ENCODE data around the gene PIP4P1. TPM values are rescaled to one million over a fixed set of nuclear protein-coding genes. Genes with fewer than 3 reads are reported as not detected.

Gene PIP4P1
- total and polyA plus RNA-seq, 7 donors: 18.9 to 40.9 (median 28.0) TPM

- TF ChIP-seq CTCF (IDR thresholded peaks at IDR 0.05) (no peak), POLR2AphosphoS5 (IDR thresholded peaks at IDR 0.05) (no peak), EP300 (IDR thresholded peaks at IDR 0.05) (no peak), POLR2A (IDR thresholded peaks at IDR 0.05) (no peak)
- no peak for DNase-seq
- Histone ChIP-seq H3K36me3 (no peaks in the 10 kb centered on the region), H3K4me1 (peaks cover 0 to 19% (median 13%) of the 10 kb centered on the region in 4 donors), H3K4me3 (peak overlapping the region; percentile 64 to 87 (median 77)), H3K27me3 (no peaks in the 10 kb centered on the region), H3K9me3 (no peaks in the 10 kb centered on the region), H3K27ac (peak overlapping the region; percentile 94 to 96 (median 96))
- 3 to 13% methylated on average over 9 of the region's 9 CpGs for WGBS, 2 donors
- intact Hi-C loops (cut with DNase I): loop anchor here (2.0 kb wide), 4 partner anchors 41 to 271 kb away; partner anchors contain the start of genes APEX1, OSGEP, PARP2 and RNASE4
These were observed 47.5 kb downstream of the PIP4P1 start for GRCh38 chr14:20413744-20414082.

GRCh38 chr14:20412876-20413743 is 48.1 kb downstream of the PIP4P1 start, which contains the start of gene TEP1:
TEP1 (minus strand) TSS chr14:20413501; CDS start chr14:20408439, 5,062 bp downstream.
- WGBS, 2 donors: 0% methylated on average over 43 of the region's 43 CpGs
- intact Hi-C loops (cut with DNase I): loop anchor here (2.0 kb wide), 4 partner anchors 42 to 272 kb away; partner anchors contain the start of genes APEX1, OSGEP, PARP2 and RNASE4

GRCh38 chr14:20412411-20412810 is 48.8 kb downstream of the PIP4P1 start:
- Histone ChIP-seq H3K36me3 (peaks cover 3 to 12% (median 7%) of the 10 kb centered on the region in 4 donors), H3K4me3 (peak overlapping the region; percentile 64 to 87 (median 77)), H3K4me1 (peaks cover 0 to 19% (median 13%) of the 10 kb centered on the region in 4 donors), H3K27ac (peak overlapping the region; percentile 94 to 96 (median 96)), H3K9me3 (no peaks in the 10 kb centered on the region), H3K27me3 (no peaks in the 10 kb centered on the region)
- intact Hi-C loops (cut with DNase I): loop anchor here (2.0 kb wide), 4 partner anchors 42 to 272 kb away; partner anchors contain the start of genes APEX1, OSGEP, PARP2 and RNASE4
- no peak for TF ChIP-seq POLR2A (IDR thresholded peaks at IDR 0.05)
- TF ChIP-seq CTCF (IDR thresholded peaks at IDR 0.05): no peak
- TF ChIP-seq EP300 (IDR thresholded peaks at IDR 0.05): no peak
- TF ChIP-seq POLR2AphosphoS5 (IDR thresholded peaks at IDR 0.05): no peak
- 1 to 2% methylated on average over 7 of the region's 7 CpGs for WGBS, 2 donors
- DNase-seq: no peak

More at GRCh38 chr14:20412876-20413743, 48.1 kb downstream of the PIP4P1 start, which contains the start of gene TEP1:
- peaks cover 0 to 5% (median under 1%) of the 10 kb centered on the region in 4 donors for H3K36me3 ChIP-seq
- H3K4me3 ChIP-seq: peak within 1 kb of the TSS; percentile 64 to 87 (median 77)
- TF ChIP-seq POLR2AphosphoS5 (IDR thresholded peaks at IDR 0.05): peak; percentile 79 to 85 (median 82)
- no peak for TF ChIP-seq CTCF (IDR thresholded peaks at IDR 0.05)
- TF ChIP-seq POLR2A (IDR thresholded peaks at IDR 0.05): peak; percentile 50 to 64
- H3K27ac ChIP-seq: peak within 1 kb of the TSS; percentile 94 to 96 (median 96)
- H3K9me3 ChIP-seq: no peaks in the 10 kb centered on the region
- peak; percentile 95 for DNase-seq
- H3K4me1 ChIP-seq: peaks cover 0 to 19% (median 13%) of the 10 kb centered on the region in 4 donors
- no peaks in the 10 kb centered on the region for H3K27me3 ChIP-seq

- no peak for DNase-seq
- Histone ChIP-seq H3K36me3 (peaks cover 12 to 44% (median 31%) of the 10 kb centered on the region in 4 donors), H3K27ac (no peak overlapping the region), H3K4me1 (peaks cover 0 to 19% (median 13%) of the 10 kb centered on the region in 4 donors), H3K4me3 (no peak overlapping the region), H3K9me3 (no peaks in the 10 kb centered on the region), H3K27me3 (no peaks in the 10 kb centered on the region)
- TF ChIP-seq POLR2A (IDR thresholded peaks at IDR 0.05): no peak
- no peak for TF ChIP-seq CTCF (IDR thresholded peaks at IDR 0.05)
- no peak for TF ChIP-seq POLR2AphosphoS5 (IDR thresholded peaks at IDR 0.05)
- TF ChIP-seq EP300 (IDR thresholded peaks at IDR 0.05): no peak
- WGBS, 2 donors: 89 to 90% methylated on average over 2 of the region's 2 CpGs
- intact Hi-C loops (cut with DNase I): no loop called here
These were observed 52.0 kb downstream of the PIP4P1 start for GRCh38 chr14:20409226-20409625.

Small RNA genes within 50 kb of the gene (small RNA-seq; reads per million reads assigned to genes)
- 0.43 to 3.1 (median 0.66) reads per million in 3 donors for gene RNA5SP382

Other genes starting within 250 kb of the PIP4P1 start
- not detected for gene OR11H6, start 237.7 kb downstream of the PIP4P1 start, total RNA-seq
- not detected for gene OR11H6, start 237.7 kb downstream of the PIP4P1 start, polyA plus RNA-seq
- not detected for gene OR11H7, start 232.5 kb downstream of the PIP4P1 start, total RNA-seq
- not detected for gene OR11H7, start 232.5 kb downstream of the PIP4P1 start, polyA plus RNA-seq
- gene OR11H4, start 222.1 kb downstream of the PIP4P1 start, total RNA-seq: not detected
- not detected for gene OR11H4, start 222.1 kb downstream of the PIP4P1 start, polyA plus RNA-seq
- 10 to 100 TPM in 2 of 4 donors, 1 to 10 TPM in 2; 6.8 to 16.3 (median 10.1) TPM for gene TTC5, start 155.5 kb downstream of the PIP4P1 start, total RNA-seq
- 1 to 10 TPM; 3.6 to 6.5 (median 5.3) TPM for gene TTC5, start 155.5 kb downstream of the PIP4P1 start, polyA plus RNA-seq
- 10 to 100 TPM; 43.2 to 55.8 (median 44.4) TPM for gene CCNB1IP1, start 128.2 kb downstream of the PIP4P1 start, total RNA-seq
- gene CCNB1IP1, start 128.2 kb downstream of the PIP4P1 start, polyA plus RNA-seq: 10 to 100 TPM; 31.2 to 54.1 (median 44.4) TPM
- gene PARP2, start 117.8 kb downstream of the PIP4P1 start, total RNA-seq: 10 to 100 TPM in 3 of 4 donors, 1 to 10 TPM in 1; 7.4 to 14.3 (median 10.6) TPM
- 10 to 100 TPM in 1 of 3 donors, 1 to 10 TPM in 2; 6.0 to 11.8 (median 7.4) TPM for gene PARP2, start 117.8 kb downstream of the PIP4P1 start, polyA plus RNA-seq
- gene TEP1, start 47.9 kb downstream of the PIP4P1 start, total RNA-seq: 10 to 100 TPM; 12.7 to 42.7 (median 19.6) TPM
- 10 to 100 TPM; 19.2 to 43.7 (median 22.9) TPM for gene TEP1, start 47.9 kb downstream of the PIP4P1 start, polyA plus RNA-seq
- gene KLHL33, start 25.3 kb downstream of the PIP4P1 start, total RNA-seq: 1 to 10 TPM in 1 of 4 donors, under 1 TPM in 3; 0.33 to 1.4 (median 0.62) TPM
- under 1 TPM; 0.23 to 0.60 (median 0.23) TPM for gene KLHL33, start 25.3 kb downstream of the PIP4P1 start, polyA plus RNA-seq
- 10 to 100 TPM; 34.1 to 65.6 (median 50.7) TPM for gene OSGEP, start 6.6 kb downstream of the PIP4P1 start, total RNA-seq
- gene OSGEP, start 6.6 kb downstream of the PIP4P1 start, polyA plus RNA-seq: 10 to 100 TPM; 21.0 to 49.4 (median 29.8) TPM
- 100 to 1,000 TPM; 118 to 181 (median 146) TPM for gene APEX1, start 6.2 kb downstream of the PIP4P1 start, total RNA-seq
- gene APEX1, start 6.2 kb downstream of the PIP4P1 start, polyA plus RNA-seq: 100 to 1,000 TPM in 1 of 3 donors, 10 to 100 TPM in 2; 84.4 to 150 (median 99.7) TPM
- gene PNP, start 8.0 kb upstream of the PIP4P1 start, total RNA-seq: 10 to 100 TPM in 2 of 4 donors, 1 to 10 TPM in 2; 5.5 to 32.3 (median 10.6) TPM
- gene PNP, start 8.0 kb upstream of the PIP4P1 start, polyA plus RNA-seq: 100 to 1,000 TPM in 2 of 3 donors, 10 to 100 TPM in 1; 60.7 to 121 (median 104) TPM
- not detected for gene RNASE10, start 44.1 kb upstream of the PIP4P1 start, total RNA-seq
- under 1 TPM in 1 of 3 donors, not detected in 2; 0.12 TPM for gene RNASE10, start 44.1 kb upstream of the PIP4P1 start, polyA plus RNA-seq
- not detected for gene RNASE9, start 99.6 kb upstream of the PIP4P1 start, total RNA-seq
- not detected for gene RNASE9, start 99.6 kb upstream of the PIP4P1 start, polyA plus RNA-seq
- not detected for gene RNASE11, start 126.6 kb upstream of the PIP4P1 start, total RNA-seq
- gene RNASE11, start 126.6 kb upstream of the PIP4P1 start, polyA plus RNA-seq: not detected
- not detected for gene RNASE12, start 129.9 kb upstream of the PIP4P1 start, total RNA-seq
- not detected for gene RNASE12, start 129.9 kb upstream of the PIP4P1 start, polyA plus RNA-seq
- not detected for gene OR6S1, start 180.3 kb upstream of the PIP4P1 start, total RNA-seq
- not detected for gene OR6S1, start 180.3 kb upstream of the PIP4P1 start, polyA plus RNA-seq
- 100 to 1,000 TPM in 1 of 4 donors, 10 to 100 TPM in 3; 44.0 to 138 (median 65.5) TPM for gene RNASE4, start 223.1 kb upstream of the PIP4P1 start, total RNA-seq
- gene RNASE4, start 223.1 kb upstream of the PIP4P1 start, polyA plus RNA-seq: 10 to 100 TPM; 11.4 to 46.3 (median 15.5) TPM
- gene ANG, start 227.3 kb upstream of the PIP4P1 start, total RNA-seq: 10 to 100 TPM; 13.3 to 44.4 (median 19.0) TPM
- gene ANG, start 227.3 kb upstream of the PIP4P1 start, polyA plus RNA-seq: 10 to 100 TPM; 15.5 to 28.3 (median 22.2) TPM

Data from sigmoid colon (tissue), 7 donors.